GM04503 (cell line): ENCODE results near the gene NBAS.

ENCODE experiments used
- DNase-seq: peaks from one replicate; pipeline ENCODE4 v3.0.0-alpha.2; 2012; ENCODE audit warnings: low read depth

The NBAS gene

GRCh38 chr2:15560988-15561573 lies at the start of gene NBAS:
Gene NBAS, minus strand, starts transcription at chr2:15561334. Its CDS starts 30 bp downstream, at chr2:15561304.
- DNase-seq: peak; percentile 63

- DNase-seq: no peak
Observed at GRCh38 chr2:15610430-15610952, 49.4 kb upstream of the NBAS start.

- no peak for DNase-seq
Observed at GRCh38 chr2:15609341-15610042, 48.4 kb upstream of the NBAS start.

GRCh38 chr2:15608392-15608761 lies 47.2 kb upstream of the NBAS start:
- DNase-seq: no peak

GRCh38 chr2:15607709-15608391 lies 46.7 kb upstream of the NBAS start:
- no peak for DNase-seq

- no peak for DNase-seq
Observed at GRCh38 chr2:15606481-15607441, 45.6 kb upstream of the NBAS start.

- no peak for DNase-seq
Observed at GRCh38 chr2:15605721-15606120, 44.6 kb upstream of the NBAS start.

GRCh38 chr2:15603948-15604347 lies 42.8 kb upstream of the NBAS start:
- no peak for DNase-seq

GRCh38 chr2:15603044-15603765 lies 42.1 kb upstream of the NBAS start:
- DNase-seq: no peak

- DNase-seq: no peak
Observed at GRCh38 chr2:15602393-15602792, 41.3 kb upstream of the NBAS start.

GRCh38 chr2:15601681-15602080 lies 40.5 kb upstream of the NBAS start:
- no peak for DNase-seq

GRCh38 chr2:15599994-15600393 lies 38.9 kb upstream of the NBAS start:
- no peak for DNase-seq

GRCh38 chr2:15596968-15597367 lies 35.8 kb upstream of the NBAS start:
- no peak for DNase-seq

GRCh38 chr2:15596350-15596749 lies 35.2 kb upstream of the NBAS start:
- no peak for DNase-seq

GRCh38 chr2:15595936-15596335 lies 34.8 kb upstream of the NBAS start:
- DNase-seq: no peak

GRCh38 chr2:15595342-15595905 lies 34.3 kb upstream of the NBAS start:
- DNase-seq: no peak

- no peak for DNase-seq
Observed at GRCh38 chr2:15594291-15595256, 33.4 kb upstream of the NBAS start.

- DNase-seq: no peak
Observed at GRCh38 chr2:15593327-15593705, 32.2 kb upstream of the NBAS start.

- DNase-seq: peak; percentile 37
Observed at GRCh38 chr2:15591692-15592463, 30.7 kb upstream of the NBAS start, which contains the start of gene DDX1. Gene DDX1, plus strand, starts transcription at chr2:15591868. Its CDS starts 66 bp downstream, at chr2:15591934.
